ENCODE data around the gene MYO15B. TPM values are rescaled to one million over a fixed set of nuclear protein-coding genes. Genes with fewer than 3 reads are reported as not detected.
A peak's percentile ranks its signal among the peaks of the same experiment; 100 is the strongest.

The MYO15B gene
- total and polyA plus RNA-seq, 2 of the 13 experiments (the other 11 are each of a cell fraction or from before 2014, with no cell fraction given): 2.8 to 8.1 TPM

DNA sequence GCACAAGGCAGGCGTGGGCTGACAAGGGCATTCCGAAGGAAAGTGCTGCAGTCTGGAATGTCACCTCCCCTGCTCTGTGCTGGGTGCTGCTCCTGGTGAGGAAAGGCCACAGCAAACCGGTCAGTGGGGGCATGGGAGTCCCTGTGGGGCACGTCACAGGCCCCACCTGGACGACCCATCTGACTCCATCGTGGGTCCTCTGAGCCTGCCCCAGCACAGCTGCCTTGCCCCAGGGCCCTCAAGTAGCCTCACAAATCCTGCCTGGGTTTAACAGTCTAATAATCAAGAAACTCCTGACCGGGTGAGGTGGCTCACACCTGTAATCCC is 2.8 kb upstream of the MYO15B start (continued):
- TF ChIP-seq, protein P1, sequence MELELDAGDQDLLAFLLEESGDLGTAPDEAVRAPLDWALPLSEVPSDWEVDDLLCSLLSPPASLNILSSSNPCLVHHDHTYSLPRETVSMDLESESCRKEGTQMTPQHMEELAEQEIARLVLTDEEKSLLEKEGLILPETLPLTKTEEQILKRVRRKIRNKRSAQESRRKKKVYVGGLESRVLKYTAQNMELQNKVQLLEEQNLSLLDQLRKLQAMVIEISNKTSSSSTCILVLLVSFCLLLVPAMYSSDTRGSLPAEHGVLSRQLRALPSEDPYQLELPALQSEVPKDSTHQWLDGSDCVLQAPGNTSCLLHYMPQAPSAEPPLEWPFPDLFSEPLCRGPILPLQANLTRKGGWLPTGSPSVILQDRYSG (CRISPR knock-in tag; IDR thresholded peaks at IDR 0.05): no peak
- TF ChIP-seq, protein P2, sequence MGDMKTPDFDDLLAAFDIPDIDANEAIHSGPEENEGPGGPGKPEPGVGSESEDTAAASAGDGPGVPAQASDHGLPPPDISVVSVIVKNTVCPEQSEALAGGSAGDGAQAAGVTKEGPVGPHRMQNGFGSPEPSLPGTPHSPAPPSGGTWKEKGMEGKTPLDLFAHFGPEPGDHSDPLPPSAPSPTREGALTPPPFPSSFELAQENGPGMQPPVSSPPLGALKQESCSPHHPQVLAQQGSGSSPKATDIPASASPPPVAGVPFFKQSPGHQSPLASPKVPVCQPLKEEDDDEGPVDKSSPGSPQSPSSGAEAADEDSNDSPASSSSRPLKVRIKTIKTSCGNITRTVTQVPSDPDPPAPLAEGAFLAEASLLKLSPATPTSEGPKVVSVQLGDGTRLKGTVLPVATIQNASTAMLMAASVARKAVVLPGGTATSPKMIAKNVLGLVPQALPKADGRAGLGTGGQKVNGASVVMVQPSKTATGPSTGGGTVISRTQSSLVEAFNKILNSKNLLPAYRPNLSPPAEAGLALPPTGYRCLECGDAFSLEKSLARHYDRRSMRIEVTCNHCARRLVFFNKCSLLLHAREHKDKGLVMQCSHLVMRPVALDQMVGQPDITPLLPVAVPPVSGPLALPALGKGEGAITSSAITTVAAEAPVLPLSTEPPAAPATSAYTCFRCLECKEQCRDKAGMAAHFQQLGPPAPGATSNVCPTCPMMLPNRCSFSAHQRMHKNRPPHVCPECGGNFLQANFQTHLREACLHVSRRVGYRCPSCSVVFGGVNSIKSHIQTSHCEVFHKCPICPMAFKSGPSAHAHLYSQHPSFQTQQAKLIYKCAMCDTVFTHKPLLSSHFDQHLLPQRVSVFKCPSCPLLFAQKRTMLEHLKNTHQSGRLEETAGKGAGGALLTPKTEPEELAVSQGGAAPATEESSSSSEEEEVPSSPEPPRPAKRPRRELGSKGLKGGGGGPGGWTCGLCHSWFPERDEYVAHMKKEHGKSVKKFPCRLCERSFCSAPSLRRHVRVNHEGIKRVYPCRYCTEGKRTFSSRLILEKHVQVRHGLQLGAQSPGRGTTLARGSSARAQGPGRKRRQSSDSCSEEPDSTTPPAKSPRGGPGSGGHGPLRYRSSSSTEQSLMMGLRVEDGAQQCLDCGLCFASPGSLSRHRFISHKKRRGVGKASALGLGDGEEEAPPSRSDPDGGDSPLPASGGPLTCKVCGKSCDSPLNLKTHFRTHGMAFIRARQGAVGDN (CRISPR knock-in tag; IDR thresholded peaks at IDR 0.05): peak; percentile 23; the same call in 1 of the 2 replicates
- TF ChIP-seq ZFP62 (CRISPR knock-in tag; IDR thresholded peaks at IDR 0.05): no peak
- TF ChIP-seq ZBTB8A (CRISPR knock-in tag; IDR thresholded peaks at IDR 0.05; ENCODE audit: borderline replicate concordance, low read depth): no peak
- TF ChIP-seq HIVEP1 (CRISPR knock-in tag; IDR thresholded peaks at IDR 0.05): 0 out of 2 replicates have a peak, but pooled peaks have one; percentile 5
- TF ChIP-seq, protein P3, sequence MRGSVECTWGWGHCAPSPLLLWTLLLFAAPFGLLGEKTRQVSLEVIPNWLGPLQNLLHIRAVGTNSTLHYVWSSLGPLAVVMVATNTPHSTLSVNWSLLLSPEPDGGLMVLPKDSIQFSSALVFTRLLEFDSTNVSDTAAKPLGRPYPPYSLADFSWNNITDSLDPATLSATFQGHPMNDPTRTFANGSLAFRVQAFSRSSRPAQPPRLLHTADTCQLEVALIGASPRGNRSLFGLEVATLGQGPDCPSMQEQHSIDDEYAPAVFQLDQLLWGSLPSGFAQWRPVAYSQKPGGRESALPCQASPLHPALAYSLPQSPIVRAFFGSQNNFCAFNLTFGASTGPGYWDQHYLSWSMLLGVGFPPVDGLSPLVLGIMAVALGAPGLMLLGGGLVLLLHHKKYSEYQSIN (CRISPR knock-in tag; IDR thresholded peaks at IDR 0.05; ENCODE audit: borderline replicate concordance): no peak
- TF ChIP-seq ZNF274 (CRISPR knock-in tag; IDR thresholded peaks at IDR 0.05): 0 out of 2 replicates have a peak, but pooled peaks have one; percentile 43

Measured in HepG2 (cell line).